HG02623 (cell line): Measurements from ENCODE around the gene CTNND2.

Experiments
- ATAC-seq: cut with Tn5 transposase; IDR thresholded peaks from one replicate; pipeline ENCODE4 v1.9.1; 2021; ENCODE audit warnings: moderate library complexity; ENCODE audit not compliant: unreplicated experiment

CTNND2 gene

DNA sequence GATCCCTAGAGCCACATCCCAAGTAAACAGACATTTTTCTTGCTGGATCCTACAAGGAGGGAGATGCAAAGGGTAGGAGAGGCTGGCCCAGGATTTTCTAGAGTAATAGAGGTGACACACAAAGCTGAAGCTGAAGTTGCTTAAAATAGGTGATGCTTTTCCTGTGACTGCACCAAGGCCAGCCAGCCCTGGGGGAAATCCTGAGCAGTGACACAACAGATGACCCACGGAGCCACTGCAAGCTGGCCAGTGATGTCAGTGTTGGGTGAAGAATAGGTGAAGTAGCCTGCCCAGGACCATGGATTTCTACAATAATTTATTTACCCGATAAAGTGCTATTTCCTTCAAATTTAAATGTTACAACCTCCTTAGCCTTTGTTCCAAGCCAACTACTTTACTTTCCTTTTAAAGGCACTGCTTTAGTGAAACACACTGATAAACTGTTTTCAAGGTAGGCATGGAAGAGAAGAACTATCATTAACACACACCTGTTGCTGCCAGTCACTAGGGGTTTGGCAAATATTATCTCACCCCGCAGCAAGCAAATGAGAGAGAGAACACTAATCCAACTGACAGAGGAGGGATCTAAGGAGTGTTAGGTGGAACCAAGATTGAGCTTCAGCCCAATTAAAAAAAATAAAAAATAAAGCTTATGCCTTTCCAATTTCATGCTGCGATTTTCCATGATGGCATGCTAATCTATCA, 123.5 kb downstream of the CTNND2 start:
- no peak for ATAC-seq

DNA sequence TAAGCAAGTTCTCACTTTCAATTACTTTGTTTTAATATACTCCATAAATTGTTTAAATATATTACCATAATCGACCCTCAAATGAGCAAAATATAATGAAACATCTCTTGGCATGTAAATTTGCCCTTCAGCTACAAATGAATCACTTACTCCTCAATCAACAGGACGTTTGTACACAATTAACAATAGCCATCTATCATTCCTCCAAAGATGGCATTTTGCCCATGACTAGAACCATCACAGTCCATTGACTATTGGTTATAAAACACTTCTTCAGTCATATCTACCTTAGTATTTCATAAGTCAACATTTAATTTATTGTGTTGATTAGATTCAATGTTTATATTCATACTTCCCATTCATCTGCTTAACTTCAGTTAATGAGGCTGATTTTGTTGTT, 127.2 kb downstream of the CTNND2 start:
- ATAC-seq, result no peak

DNA sequence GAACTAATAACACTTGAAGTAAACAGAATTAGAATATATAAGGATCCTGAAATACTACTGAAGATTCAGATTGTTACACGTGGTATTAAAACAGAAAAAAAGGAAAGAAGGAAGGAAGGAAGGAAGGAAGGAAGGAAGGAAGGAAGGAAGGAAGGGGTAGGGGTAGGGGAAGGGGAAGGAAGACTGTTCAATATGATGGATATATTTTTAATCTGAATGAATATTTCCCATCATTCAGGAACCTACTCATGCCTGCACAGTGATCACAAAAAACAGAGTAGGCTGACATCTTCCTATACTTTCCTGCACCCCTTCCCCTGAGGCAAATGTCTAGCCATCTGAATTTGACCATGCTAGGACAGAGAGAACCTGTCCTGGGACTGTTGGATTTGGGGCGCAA, 133.9 kb downstream of the CTNND2 start:
- no peak for ATAC-seq

DNA sequence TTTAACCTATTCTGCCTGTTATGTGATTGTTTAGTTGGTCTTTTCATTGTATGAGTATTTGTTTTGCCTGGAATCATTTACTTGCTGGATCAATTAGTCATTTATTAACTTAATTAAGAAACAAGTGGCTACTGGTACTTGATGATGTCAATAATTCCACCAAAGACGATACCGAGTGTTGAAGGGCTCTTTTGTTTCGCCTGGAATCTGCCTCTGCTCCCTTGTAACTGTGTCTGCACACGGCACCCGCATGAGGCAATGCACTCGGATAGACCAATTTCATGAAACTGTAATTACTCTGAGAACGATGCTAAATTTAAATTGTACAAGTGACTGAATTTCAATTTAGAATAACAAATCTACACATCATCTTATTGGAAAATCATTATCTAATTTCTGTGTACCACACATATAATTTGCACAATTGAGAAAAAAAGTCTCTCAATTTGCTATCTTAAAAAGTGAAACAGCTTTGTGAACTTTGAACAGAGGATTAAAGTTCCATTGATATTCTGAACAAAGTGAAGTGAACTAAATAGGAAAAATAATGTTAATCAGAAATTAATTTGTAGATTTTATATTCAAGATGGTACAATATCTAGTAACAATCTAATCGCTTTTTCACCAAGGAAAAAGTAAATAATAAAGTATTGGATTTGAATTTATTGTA, 143.2 kb downstream of the CTNND2 start:
- ATAC-seq, result no peak

DNA sequence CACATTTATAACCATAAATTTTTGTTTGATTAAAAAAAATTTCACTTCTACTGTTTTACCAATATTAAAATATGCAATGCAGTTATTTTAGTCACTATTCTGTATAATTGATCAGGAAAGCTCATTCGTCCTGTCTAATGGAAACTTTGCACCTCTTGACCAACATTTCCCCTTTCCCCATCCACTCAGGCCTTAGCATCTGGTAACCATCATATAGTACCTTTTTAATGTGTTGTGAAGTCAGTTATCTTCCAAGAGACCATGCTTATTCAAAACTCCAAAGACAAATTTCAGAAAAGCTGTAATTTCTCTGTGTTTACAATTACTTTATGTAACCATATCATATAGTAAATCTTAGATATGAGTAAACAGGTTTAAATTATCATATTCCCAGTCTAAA, 145.9 kb downstream of the CTNND2 start:
- no peak for ATAC-seq

DNA sequence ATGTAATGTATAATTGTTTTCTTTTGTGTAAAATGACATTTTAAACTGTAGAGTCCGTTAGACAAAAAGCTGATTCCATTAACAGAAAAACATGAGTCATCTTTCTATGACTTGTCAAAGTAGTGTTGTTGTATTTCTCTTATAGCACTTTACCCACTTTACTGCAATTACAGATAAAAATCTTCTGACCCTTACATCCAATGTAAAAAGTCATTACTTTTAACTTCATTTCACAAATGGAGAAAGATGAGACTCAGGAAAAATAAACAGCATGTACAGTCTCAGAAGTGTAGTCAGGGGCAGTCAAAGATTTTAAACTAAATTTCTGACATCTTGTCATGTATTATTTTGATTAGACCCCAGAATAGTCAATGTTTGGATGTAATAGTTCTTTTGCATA, 146.6 kb downstream of the CTNND2 start:
- no peak for ATAC-seq

DNA sequence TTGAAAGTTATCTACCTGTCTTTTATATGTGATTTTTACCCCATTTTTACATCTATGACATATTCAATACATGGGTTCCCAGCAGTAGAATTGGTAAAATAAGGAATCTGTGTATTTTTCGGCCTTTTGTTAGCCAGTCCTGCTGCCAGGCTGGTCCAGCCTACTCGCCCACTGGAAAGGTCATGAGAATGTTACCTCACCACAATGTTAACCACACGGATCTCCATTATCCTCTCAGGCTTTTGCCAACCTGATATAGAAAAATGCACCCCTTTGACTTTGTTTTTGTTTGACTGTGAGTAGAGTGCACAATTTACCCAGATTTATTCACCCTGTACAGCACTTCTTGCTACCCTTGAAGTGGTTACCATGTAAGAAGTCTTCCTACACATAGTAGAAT, 167.2 kb downstream of the CTNND2 start:
- no peak for ATAC-seq

DNA sequence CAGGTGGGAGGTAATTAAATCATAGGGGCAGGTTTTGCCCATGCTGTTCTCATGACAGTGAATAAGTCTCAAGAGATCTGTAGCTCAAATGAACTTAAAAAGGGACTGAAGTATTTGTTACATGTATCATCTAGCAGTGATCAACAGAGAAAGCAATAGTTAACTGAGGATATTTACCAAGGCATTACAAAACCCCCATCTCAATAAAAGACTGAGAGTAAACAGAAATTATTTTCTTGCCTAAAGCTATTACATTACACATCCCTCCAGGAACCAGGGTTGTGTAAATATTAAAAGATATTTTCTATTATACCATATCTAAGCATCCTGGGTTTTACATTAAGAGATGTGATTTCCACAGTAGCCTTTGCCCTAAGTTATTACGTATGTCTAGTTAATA, 169.9 kb downstream of the CTNND2 start:
- no peak for ATAC-seq

DNA sequence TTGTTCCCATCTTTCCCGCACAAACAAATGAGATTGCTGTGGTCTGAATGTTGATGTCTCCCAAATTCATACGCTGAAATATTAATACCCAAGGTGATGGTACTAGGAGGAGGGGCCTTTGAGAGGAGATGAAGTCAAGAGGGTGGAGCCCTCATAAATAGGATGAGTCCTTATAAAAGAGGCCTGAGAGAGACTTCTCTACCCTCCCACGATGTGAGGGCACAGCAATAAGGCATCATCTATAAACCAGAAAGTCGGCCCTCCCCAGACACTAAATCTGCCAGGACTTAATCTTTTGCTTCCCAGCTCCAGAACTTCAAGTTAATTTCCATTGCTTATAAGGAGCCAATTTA, 170.4 kb downstream of the CTNND2 start:
- ATAC-seq, result no peak

DNA sequence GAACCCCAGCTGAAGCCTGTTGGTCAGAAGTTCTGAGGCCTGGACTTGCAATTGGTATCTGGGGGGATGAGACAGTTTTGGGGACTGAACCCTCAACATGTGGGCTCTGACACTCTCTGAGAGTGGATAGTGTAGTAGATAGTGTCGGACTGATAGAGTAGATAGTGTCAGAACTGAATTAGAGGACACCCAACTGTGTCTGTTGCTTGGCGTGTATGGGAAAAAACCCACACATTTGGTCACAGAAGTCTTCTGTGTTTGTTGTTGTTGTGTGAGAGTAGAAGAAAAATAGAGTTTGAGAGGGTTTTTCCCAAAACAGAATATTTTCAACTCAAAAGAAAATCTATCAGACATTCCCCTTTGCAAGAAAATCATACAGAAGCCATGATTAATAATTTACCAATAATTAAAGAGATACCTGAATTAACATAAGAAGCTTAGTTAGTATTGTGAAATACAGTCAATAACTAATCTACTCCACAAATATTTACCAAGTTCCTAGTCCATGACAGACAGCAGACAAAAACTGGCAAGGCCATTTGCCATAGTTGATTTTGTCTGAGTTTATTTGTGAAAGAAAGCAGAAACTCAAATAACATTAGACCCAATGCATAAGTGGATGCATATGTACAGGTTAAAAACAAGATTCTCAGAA, 170.9 kb downstream of the CTNND2 start:
- no peak for ATAC-seq

DNA sequence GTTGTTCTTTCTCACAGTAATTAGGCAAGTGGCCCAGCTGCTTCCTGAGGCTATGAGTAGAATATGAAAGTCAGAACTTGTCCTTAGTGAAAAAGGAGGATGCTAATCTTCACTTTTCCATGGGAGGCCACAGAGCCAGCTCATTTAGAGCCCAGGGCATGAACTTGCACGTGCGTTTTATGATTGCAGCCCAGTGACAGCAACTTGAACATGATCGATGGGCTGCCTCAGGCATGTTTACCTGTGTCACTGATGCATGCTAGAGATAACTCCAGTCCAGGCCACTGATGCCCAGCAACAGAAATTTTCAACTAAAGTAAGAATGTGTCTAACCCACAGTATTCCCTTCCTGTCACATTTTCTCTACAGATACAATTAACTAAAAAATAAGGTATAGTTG, 179.3 kb downstream of the CTNND2 start:
- no peak for ATAC-seq

DNA sequence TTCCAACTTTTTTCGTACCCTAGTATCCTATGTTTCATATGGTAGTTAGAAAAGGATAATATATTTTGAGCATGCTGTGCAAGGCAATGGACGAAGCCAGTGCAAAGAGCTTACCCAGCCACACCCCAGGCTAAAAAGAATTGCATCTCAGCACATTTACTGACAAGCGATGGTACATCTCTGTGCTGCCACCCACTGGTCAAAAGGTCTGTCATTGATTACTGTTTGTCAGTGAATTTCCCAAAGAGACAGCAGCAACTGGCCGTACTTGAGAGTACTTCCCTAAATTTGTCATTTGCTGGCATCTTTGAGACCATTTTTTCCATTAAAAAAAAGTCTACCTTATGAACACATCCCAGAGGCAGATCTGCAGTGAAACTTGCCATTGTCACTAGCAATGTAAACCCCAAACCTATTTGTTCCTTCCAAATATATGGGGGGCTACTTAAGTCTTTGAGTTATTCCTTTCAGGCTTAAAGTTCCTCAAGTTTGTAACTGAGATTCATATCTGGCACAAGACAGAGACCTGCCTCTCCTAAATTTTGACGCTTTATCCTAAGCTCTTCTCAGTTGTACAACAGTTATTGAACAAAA, 184.3 kb downstream of the CTNND2 start:
- ATAC-seq, result no peak

DNA sequence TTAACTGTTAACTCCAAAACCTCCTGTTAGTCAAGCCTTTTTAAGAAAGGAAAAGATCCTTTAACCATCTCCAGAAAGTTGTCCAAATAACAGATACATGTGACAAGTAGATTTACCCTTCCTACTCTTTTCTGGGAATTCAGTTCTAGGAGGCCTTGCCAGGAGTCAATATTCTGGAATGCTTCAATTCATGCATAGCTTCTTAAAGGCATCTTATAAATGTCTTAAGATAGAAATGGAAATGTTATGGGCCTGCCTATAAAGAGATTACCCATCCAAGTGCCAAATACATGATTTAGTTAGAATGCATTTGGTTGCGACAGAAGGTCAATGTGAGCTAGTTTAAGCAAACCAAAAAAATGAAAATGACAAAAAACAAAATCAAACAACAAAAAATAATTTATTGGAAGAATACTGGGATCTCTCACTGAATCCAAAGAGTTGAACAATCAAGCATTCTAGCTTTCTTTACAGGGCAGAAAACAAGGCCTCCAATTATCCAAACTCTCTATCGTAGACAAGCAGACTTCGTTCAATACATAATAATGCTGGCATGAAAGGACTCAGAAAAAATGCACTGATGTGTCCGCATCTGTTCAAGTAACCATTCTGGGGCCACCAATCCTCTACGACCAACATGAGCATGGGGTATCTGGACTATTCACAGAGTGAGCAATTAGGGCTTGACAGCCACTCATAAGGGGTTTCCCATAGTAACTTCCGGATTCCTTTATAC, 188.6 kb downstream of the CTNND2 start:
- no peak for ATAC-seq

DNA sequence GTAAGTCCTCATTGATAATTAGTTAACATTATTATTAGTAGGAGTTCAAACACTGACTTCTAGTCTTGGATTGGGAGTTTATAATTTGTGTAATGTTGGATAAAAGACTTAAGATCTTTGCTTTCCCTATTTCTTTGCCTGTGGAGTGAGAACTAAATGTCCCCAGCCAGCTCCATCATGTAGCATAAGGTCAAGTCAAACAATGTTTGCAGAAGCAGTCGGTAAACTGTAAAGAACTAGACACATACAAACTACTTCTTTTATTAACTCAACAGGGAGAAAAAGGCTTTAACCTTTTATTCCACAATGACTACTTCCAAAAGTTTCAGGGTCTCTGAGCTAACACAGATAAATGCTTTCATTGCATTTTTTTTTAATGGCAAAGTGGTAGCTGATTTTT, 192.3 kb downstream of the CTNND2 start:
- ATAC-seq, result no peak

DNA sequence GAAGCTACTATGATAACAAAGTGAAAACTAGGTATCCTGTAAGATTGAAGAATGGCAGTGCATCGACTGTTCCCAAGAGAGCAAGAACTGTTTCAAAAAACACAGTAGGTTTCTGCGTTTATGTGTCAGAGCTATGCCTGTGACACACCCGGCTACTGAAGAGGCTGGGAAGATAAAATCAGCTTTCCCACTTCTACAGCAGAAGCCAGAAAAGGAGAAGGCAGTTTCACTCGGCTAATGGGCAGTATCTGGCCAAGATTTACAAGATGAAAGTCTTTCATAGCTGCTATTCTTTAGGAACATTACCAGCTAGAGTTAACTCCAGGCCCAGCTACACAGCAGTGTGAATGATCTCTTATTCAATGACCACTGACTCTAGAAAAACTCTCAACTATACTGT, 195.2 kb downstream of the CTNND2 start:
- no peak for ATAC-seq

DNA sequence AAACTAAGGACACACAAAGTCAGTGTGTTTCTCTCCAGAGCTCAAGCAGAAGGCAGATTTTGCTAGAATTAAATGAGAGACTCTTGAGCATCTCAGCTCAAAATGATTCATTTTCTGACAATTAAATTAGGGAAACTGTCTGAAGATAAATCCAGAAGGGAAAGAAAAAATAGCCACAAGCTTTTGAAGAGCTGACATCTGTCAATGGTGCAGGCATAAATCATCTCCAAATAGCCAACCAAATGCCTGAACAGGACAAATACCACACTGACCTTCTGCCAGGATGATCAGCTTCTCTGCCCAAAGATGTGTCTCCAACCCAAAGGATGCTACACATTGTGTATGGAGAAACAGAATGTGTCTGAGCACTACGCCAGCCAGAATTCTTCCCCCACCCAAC, 199.3 kb downstream of the CTNND2 start:
- no peak for ATAC-seq

DNA sequence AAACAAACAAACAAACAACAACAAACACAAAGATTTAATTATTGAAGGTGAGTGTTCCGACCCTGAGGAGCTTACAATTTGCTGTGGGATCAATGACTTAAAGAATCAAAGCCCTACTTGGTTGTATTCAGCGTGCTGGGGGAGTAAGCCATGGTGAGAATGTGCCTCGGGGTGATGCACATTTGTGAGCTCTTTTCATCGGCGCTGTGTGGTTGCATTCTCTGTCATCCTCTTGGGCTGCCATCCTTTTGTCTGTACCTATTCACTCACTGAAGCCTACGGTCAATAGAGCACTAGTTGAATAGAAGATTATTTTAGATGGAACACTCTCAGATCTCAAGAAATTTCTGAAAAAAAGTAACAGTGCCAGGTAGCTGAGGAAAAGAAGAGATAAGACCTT, 203.9 kb downstream of the CTNND2 start:
- ATAC-seq, result no peak

DNA sequence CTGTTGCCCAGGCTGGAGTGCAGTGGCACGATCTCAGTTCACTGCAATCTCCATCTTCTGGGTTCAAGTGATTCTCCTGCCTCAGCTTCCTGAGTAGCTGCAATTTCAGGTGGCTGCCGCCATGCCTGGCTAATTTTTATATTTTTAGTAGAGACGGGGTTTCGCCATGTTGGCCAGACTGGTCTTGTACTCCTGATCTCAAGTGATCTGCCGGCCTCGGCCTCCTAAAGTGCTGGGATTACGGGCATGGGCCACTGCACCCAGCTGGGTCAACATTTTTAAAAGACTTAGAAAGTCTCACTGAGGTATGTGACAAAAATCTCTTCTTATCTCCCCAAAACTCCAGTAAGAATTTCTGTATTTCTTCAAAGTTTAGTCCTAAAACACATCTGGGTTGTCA, 211.6 kb downstream of the CTNND2 start:
- ATAC-seq, result no peak

DNA sequence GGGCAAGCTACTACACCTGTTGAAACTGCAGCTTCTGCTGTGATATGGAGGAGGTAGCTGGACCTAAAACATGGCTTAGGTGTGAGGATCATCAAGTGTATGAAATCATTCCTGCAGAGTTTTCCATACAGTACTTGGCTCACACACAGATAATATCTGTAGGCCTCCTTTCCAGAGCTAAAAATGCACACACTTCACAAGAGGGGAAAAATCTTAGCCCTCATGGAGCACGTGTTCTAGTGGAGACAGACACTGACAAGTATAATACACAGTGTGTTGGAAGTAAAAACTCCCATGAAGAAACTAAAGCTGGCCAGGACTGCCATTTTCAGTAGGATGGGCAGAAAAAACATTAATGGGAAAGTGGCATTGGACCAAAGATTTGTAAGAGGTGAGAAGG, 216.7 kb downstream of the CTNND2 start:
- ATAC-seq, result no peak

DNA sequence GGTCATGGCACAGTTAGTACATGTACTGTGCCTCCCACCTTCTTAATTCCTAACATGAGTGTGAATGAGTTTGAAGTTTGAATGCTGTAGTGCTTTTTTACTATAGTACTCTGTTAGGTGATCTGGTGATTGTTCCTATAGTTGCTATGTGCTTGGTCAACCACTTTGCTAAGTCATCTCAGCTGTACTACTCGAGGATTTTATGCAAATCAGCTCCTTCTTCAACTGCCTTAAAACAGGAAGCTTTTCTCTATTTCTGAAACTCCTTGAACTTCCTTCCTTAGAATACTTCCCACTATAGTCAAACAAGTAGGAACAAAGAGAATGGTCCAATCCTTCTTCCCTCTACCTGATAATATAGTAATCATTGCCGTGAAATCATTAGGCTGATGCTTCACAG, 219.6 kb downstream of the CTNND2 start:
- no peak for ATAC-seq

DNA sequence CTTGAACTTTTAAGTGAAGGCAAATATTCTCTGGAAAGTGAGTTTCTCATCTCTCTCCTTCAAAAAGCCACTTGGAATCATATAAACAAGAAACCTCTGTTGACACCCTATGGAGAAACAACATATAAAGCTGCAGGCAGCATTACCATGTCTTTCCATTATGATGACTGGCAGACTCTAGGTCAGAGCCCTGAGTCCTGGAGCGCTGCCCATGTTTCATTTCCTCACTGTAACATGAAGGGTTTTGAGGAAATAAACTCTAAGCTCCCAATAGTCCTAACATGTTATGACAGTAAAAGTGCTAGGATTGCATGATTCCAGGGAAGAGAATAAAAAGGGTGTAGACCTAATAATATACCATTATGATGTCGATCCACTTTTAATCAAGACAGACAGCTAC, 220.6 kb downstream of the CTNND2 start:
- ATAC-seq, result no peak
